HEK293T (cell line): ENCODE measurements around the gene C20orf202.
"Not testable (repeated sequence)": the region's sequence is repeated elsewhere in the genome, so short reads cannot be mapped to it uniquely, and the experiment has no call there.

Experiments used
- BHLHE40 ChIP-seq: fragments of 450-650 bp; IDR thresholded peaks from 2 replicates; pipeline ENCODE4 v1.6.1; 2016; ENCODE audit warnings: mild to moderate bottlenecking, moderate library complexity, borderline replicate concordance
- ELF4 ChIP-seq: fragments of 450-650 bp; IDR thresholded peaks from 2 replicates; pipeline ENCODE4 v1.6.1; 2017; ENCODE audit warnings: antibody characterized with exemption
- FOXM1 ChIP-seq: fragments of 450-650 bp; IDR thresholded peaks from 2 replicates; pipeline ENCODE4 v1.6.1; 2017; ENCODE audit warnings: mild to moderate bottlenecking, borderline replicate concordance
- HDGF ChIP-seq: fragments of 450-650 bp; IDR thresholded peaks from 2 replicates; pipeline ENCODE4 v1.6.1; 2017; ENCODE audit warnings: antibody characterized with exemption, borderline replicate concordance
- SUZ12 ChIP-seq: fragments of 450-650 bp; IDR thresholded peaks from 2 replicates; pipeline ENCODE4 v1.6.1; 2016; ENCODE audit warnings: mild to moderate bottlenecking

DNA sequence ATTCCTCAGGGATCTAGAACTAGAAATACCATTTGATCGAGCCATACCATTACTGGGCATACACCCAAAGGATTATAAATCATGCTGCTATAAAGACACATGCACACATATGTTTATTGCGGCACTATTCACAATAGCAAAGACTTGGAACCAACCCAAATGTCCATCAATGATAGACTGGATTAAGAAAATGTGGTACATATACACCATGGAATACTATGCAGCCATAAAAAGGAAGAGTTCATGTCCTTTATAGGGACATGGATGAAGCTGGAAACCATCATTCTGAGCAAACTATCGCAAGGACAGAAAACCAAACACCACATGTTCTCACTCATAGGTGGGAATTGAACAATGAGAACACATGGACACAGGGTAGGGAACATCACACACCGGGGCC is 19.5 kb downstream of the C20orf202 start:
- TF ChIP-seq ELF4, SUZ12, HDGF, BHLHE40, FOXM1: not testable (repeated sequence)
